DND-41 (cell line): ENCODE results near the gene MREG.

Experiments used
- ATAC-seq: fragments of 200-7000 bp; cut with Tn5 transposase; 3 replicates; pipeline ENCODE4 v1.9.1; 2021; ENCODE audit warnings: low read depth; ENCODE audit not compliant: insufficient read depth
- DNase-seq: peaks from one replicate; pipeline ENCODE4 v3.0.0-alpha.2; 2020
- H2AFZ ChIP-seq: 2 replicates; pipeline ENCODE4 v1.6.0; 2012; ENCODE audit warnings: low read depth, low read length
- H3K27ac ChIP-seq: 2 replicates; pipeline ENCODE4 v1.5.1; 2012; ENCODE audit warnings: low read length, inconsistent platforms
- H3K27me3 ChIP-seq: fragments of 200-600 bp; sonication (generic); 2 replicates; pipeline ENCODE4 v1.6.0; 2012; ENCODE audit warnings: low read length, mild to moderate bottlenecking, inconsistent platforms; ENCODE audit not compliant: insufficient read depth, poor library complexity
- H3K36me3 ChIP-seq: 2 replicates; pipeline ENCODE4 v1.5.1; 2012; ENCODE audit warnings: low read length, inconsistent platforms; ENCODE audit not compliant: insufficient read depth
- H3K4me1 ChIP-seq: 2 replicates; pipeline ENCODE4 v1.5.1; 2012; ENCODE audit warnings: mild to moderate bottlenecking, low read length; ENCODE audit not compliant: insufficient read depth
- H3K4me2 ChIP-seq: 2 replicates; pipeline ENCODE4 v1.6.0; 2012; ENCODE audit warnings: mild to moderate bottlenecking, moderate library complexity, low read length, inconsistent platforms; ENCODE audit not compliant: insufficient read depth
- H3K4me3 ChIP-seq, 2 experiments: fragments of 200-600 bp in 1 of 2; shearing (Covaris generic) in 1 of 2; 2 replicates each; pipeline ENCODE4 v1.5.1; 2012 to 2016; ENCODE audit warnings: inconsistent platforms in 2 of 2, low read length in 2 of 2, mild to moderate bottlenecking in 2 of 2, low read depth in 1 of 2, moderate library complexity in 1 of 2
- H3K79me2 ChIP-seq: 2 replicates; pipeline ENCODE4 v1.6.0; 2012; ENCODE audit warnings: low read length, inconsistent platforms; ENCODE audit not compliant: insufficient read depth
- H3K9ac ChIP-seq: 2 replicates; pipeline ENCODE4 v1.6.0; 2012; ENCODE audit warnings: low read depth, mild to moderate bottlenecking, inconsistent platforms, low read length, moderate library complexity
- H3K9me3 ChIP-seq: 2 replicates; pipeline ENCODE4 v1.5.1; 2012; ENCODE audit warnings: low read length, moderate library complexity, mild to moderate bottlenecking, inconsistent platforms; ENCODE audit not compliant: insufficient read depth, severe bottlenecking
- H4K20me1 ChIP-seq: 2 replicates; pipeline ENCODE4 v1.6.0; 2012; ENCODE audit warnings: low read length; ENCODE audit not compliant: insufficient read depth
- CTCF ChIP-seq: IDR thresholded peaks from 2 replicates; pipeline ENCODE4 v1.5.1; 2012; ENCODE audit warnings: borderline replicate concordance, low read length, moderate library complexity, mild to moderate bottlenecking; ENCODE audit not compliant: poor library complexity, severe bottlenecking; ENCODE audit errors: extremely low read depth
- EZH2 ChIP-seq: IDR thresholded peaks from 3 replicates; pipeline ENCODE4 v1.6.1; 2012; ENCODE audit warnings: borderline replicate concordance, low read depth, mild to moderate bottlenecking, moderate library complexity, low read length, inconsistent platforms; ENCODE audit not compliant: severe bottlenecking

MREG gene

GRCh38 chr2:215967590-215968378 lies 45.6 kb downstream of the MREG start:
- H2AFZ ChIP-seq: no peak overlapping the region
- H3K27me3 ChIP-seq: no peaks in the 10 kb centered on the region
- no peak overlapping the region for H3K9ac ChIP-seq
- H3K36me3 ChIP-seq: no peaks in the 10 kb centered on the region
- no peaks in the 10 kb centered on the region; the same call in 1 of the 2 replicates for H4K20me1 ChIP-seq
- peaks cover 4% of the 10 kb centered on the region; the same call in 1 of the 2 replicates for H3K79me2 ChIP-seq
- H3K4me2 ChIP-seq: no peak overlapping the region
- DNase-seq (no peak), ATAC-seq (no peak)
- no peaks in the 10 kb centered on the region for H3K4me1 ChIP-seq
- H3K9me3 ChIP-seq: no peaks in the 10 kb centered on the region
- no peak overlapping the region for H3K27ac ChIP-seq
- TF ChIP-seq EZH2: no peak
- TF ChIP-seq CTCF: no peak
- H3K4me3 ChIP-seq: no peak overlapping the region

GRCh38 chr2:215966951-215967350 lies 46.4 kb downstream of the MREG start:
- TF ChIP-seq EZH2: no peak
- TF ChIP-seq CTCF: no peak
- no peaks in the 10 kb centered on the region for H3K27me3 ChIP-seq
- no peak overlapping the region for H2AFZ ChIP-seq
- H3K36me3 ChIP-seq: no peaks in the 10 kb centered on the region
- H3K4me1 ChIP-seq: no peaks in the 10 kb centered on the region
- H3K79me2 ChIP-seq: peaks cover 4% of the 10 kb centered on the region; the same call in 1 of the 2 replicates
- H3K9me3 ChIP-seq: no peaks in the 10 kb centered on the region
- no peak for ATAC-seq
- DNase-seq: no peak
- H3K9ac ChIP-seq: no peak overlapping the region
- no peak overlapping the region for H3K4me2 ChIP-seq
- H3K4me3 ChIP-seq: no peak overlapping the region
- H4K20me1 ChIP-seq: no peaks in the 10 kb centered on the region; the same call in 1 of the 2 replicates
- no peak overlapping the region for H3K27ac ChIP-seq

GRCh38 chr2:215966274-215966673 lies 47.1 kb downstream of the MREG start:
- Histone ChIP-seq H2AFZ (no peak overlapping the region), H3K4me3 (no peak overlapping the region), H3K9me3 (no peaks in the 10 kb centered on the region), H4K20me1 (no peaks in the 10 kb centered on the region; the same call in 1 of the 2 replicates), H3K27ac (no peak overlapping the region), H3K79me2 (peaks cover 1% of the 10 kb centered on the region; the same call in 1 of the 2 replicates), H3K27me3 (no peaks in the 10 kb centered on the region), H3K9ac (no peak overlapping the region), H3K4me1 (no peaks in the 10 kb centered on the region), H3K4me2 (no peak overlapping the region), H3K36me3 (no peaks in the 10 kb centered on the region)
- DNase-seq: no peak
- TF ChIP-seq EZH2 (no peak), CTCF (no peak)
- ATAC-seq: no peak
